ENCODE data around the gene CEP112.

- TF ChIP-seq, protein P1, sequence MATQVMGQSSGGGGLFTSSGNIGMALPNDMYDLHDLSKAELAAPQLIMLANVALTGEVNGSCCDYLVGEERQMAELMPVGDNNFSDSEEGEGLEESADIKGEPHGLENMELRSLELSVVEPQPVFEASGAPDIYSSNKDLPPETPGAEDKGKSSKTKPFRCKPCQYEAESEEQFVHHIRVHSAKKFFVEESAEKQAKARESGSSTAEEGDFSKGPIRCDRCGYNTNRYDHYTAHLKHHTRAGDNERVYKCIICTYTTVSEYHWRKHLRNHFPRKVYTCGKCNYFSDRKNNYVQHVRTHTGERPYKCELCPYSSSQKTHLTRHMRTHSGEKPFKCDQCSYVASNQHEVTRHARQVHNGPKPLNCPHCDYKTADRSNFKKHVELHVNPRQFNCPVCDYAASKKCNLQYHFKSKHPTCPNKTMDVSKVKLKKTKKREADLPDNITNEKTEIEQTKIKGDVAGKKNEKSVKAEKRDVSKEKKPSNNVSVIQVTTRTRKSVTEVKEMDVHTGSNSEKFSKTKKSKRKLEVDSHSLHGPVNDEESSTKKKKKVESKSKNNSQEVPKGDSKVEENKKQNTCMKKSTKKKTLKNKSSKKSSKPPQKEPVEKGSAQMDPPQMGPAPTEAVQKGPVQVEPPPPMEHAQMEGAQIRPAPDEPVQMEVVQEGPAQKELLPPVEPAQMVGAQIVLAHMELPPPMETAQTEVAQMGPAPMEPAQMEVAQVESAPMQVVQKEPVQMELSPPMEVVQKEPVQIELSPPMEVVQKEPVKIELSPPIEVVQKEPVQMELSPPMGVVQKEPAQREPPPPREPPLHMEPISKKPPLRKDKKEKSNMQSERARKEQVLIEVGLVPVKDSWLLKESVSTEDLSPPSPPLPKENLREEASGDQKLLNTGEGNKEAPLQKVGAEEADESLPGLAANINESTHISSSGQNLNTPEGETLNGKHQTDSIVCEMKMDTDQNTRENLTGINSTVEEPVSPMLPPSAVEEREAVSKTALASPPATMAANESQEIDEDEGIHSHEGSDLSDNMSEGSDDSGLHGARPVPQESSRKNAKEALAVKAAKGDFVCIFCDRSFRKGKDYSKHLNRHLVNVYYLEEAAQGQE (IDR thresholded peaks at IDR 0.05; ENCODE audit: unreplicated experiment), result no peak
- TF ChIP-seq CTCF (conservative IDR thresholded peaks at IDR 0.05; ENCODE audit: low read depth in 2 of 2) (no peak), ETS1 (IDR thresholded peaks at IDR 0.05) (no peak), EZH2 (IDR thresholded peaks at IDR 0.05; ENCODE audit: low read depth, unreplicated experiment) (no peak), POLR2AphosphoS5 (IDR thresholded peaks at IDR 0.05; ENCODE audit: low read depth) (no peak), EZH2phosphoT487 (IDR thresholded peaks at IDR 0.05; ENCODE audit: unreplicated experiment) (no peak), CREB1 (CRISPR knock-in tag; IDR thresholded peaks at IDR 0.05; ENCODE audit: low read depth) (no peak), JUNB (IDR thresholded peaks at IDR 0.05; ENCODE audit: unreplicated experiment) (no peak)
Observed at GRCh38 chr17:65984299-65984698, 207.6 kb downstream of the CEP112 start.
